Effector memory CD8-positive, alpha-beta T cell (primary cell): ENCODE data around the gene CHST15.

Experiments
- ATAC-seq: fragments of 150-1000 bp; cut with Tn5 transposase; replicated peaks from 2 replicates; pipeline ENCODE4 v1.10.0; 2021; ENCODE audit warnings: mild to moderate bottlenecking, moderate library complexity
- DNase-seq, 3 experiments: peaks; one replicate each; pipeline ENCODE4 v3.0.0; 2021
- H3K27ac Mint-ChIP-seq, 2 donors: one replicate each; pipeline ENCODE4 v1.8.0; 2022; ENCODE audit warnings: mild to moderate bottlenecking in 2 of 2, mixed read lengths in 2 of 2, moderate library complexity in 2 of 2
- H3K27me3 Mint-ChIP-seq, 2 donors: one replicate each; pipeline ENCODE4 v1.8.0; 2022; ENCODE audit warnings: mixed read lengths in 2 of 2
- H3K36me3 Mint-ChIP-seq: one replicate; pipeline ENCODE4 v1.8.0; 2022; ENCODE audit warnings: mild to moderate bottlenecking, moderate library complexity, mixed read lengths; ENCODE audit not compliant: insufficient read depth
- H3K4me1 Mint-ChIP-seq, 2 donors: one replicate each; pipeline ENCODE4 v1.8.0; 2022; ENCODE audit warnings: low read depth in 2 of 2, mixed read lengths in 2 of 2
- H3K4me3 Mint-ChIP-seq, 2 donors: one replicate each; pipeline ENCODE4 v1.8.0; 2022; ENCODE audit warnings: mild to moderate bottlenecking in 2 of 2, mixed read lengths in 2 of 2, moderate library complexity in 2 of 2
- H3K9me3 Mint-ChIP-seq, 2 donors: one replicate each; pipeline ENCODE4 v1.8.0; 2022; ENCODE audit warnings: mixed read lengths in 2 of 2

The CHST15 gene

GRCh38 chr10:124127965-124128810, 34.8 kb upstream of the CHST15 start:
- DNase-seq = no peak
- Mint-ChIP-seq H3K27ac (no peak overlapping the region), H3K27me3 (peaks cover 19 to 30% of the 10 kb centered on the region in 2 donors), H3K4me1 (no peaks in the 10 kb centered on the region), H3K4me3 (no peak overlapping the region), H3K36me3 (no peaks in the 10 kb centered on the region), H3K9me3 (no peaks in the 10 kb centered on the region)
- ATAC-seq = no peak

- Mint-ChIP-seq H3K36me3 (no peaks in the 10 kb centered on the region), H3K27me3 (peaks cover 19 to 23% of the 10 kb centered on the region in 2 donors), H3K9me3 (no peaks in the 10 kb centered on the region), H3K27ac (no peak overlapping the region), H3K4me1 (no peaks in the 10 kb centered on the region), H3K4me3 (no peak overlapping the region)
- DNase-seq = no peak
- ATAC-seq = no peak
Observed at GRCh38 chr10:124127563-124127962, 34.2 kb upstream of the CHST15 start.

DNA sequence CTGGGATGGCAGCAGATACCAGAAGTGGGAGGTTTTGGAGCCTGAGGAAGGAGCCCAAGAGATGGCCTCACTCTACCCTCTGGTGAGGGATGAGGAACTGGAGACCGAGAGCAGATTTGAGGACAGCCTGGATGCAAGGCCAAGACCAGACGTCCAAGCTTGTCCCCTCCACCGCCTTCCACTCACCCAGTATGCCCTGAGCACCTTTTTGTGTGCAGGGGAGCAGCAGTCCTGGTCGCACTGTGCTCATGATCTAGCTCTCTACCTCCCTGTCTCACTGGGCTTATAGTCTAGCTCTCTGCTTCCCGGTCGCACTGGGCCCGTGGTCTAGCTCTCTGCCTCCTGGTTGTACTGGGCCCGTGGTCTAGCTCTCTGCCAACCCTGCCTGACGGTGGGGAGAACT, 33.6 kb upstream of the CHST15 start:
- no peaks in the 10 kb centered on the region for H3K4me1 Mint-ChIP-seq
- no peak for DNase-seq

GRCh38 chr10:124126145-124126982, 33.0 kb upstream of the CHST15 start:
- Mint-ChIP-seq H3K4me1 (no peaks in the 10 kb centered on the region), H3K4me3 (no peak overlapping the region), H3K36me3 (no peaks in the 10 kb centered on the region), H3K27me3 (peaks cover 9 to 11% of the 10 kb centered on the region in 2 donors), H3K9me3 (no peaks in the 10 kb centered on the region), H3K27ac (no peak overlapping the region)
- no peak for ATAC-seq
- no peak for DNase-seq

More for the DNA sequence above, 33.6 kb upstream of the CHST15 start:
- H3K27me3 Mint-ChIP-seq = peaks cover 16 to 18% of the 10 kb centered on the region in 2 donors
- H3K9me3 Mint-ChIP-seq = no peaks in the 10 kb centered on the region
- H3K27ac Mint-ChIP-seq = no peak overlapping the region
- no peak overlapping the region for H3K4me3 Mint-ChIP-seq
- no peaks in the 10 kb centered on the region for H3K36me3 Mint-ChIP-seq
- no peak for ATAC-seq

- DNase-seq (no peak), ATAC-seq (no peak)
- Mint-ChIP-seq H3K27ac (no peak overlapping the region), H3K36me3 (no peaks in the 10 kb centered on the region), H3K27me3 (peaks cover under 1 to 3% of the 10 kb centered on the region in 2 donors), H3K4me3 (no peak overlapping the region), H3K4me1 (no peaks in the 10 kb centered on the region), H3K9me3 (no peaks in the 10 kb centered on the region)
Observed at GRCh38 chr10:124125305-124126116, 32.1 kb upstream of the CHST15 start.

DNA sequence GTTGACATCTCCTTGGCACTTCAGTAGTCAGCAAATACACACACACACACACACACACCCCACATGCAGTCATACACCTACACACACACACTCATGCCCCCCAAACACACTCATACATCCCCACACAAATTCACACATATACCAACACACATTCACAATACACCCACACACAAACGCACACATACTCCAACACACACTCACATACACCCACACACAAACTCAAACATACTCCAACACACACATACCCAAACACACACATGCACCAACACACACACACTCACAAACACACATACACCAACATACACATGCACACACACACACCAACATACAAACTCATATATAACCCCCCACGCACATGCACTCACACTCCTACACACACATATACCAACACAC, 31.4 kb upstream of the CHST15 start:
- no peaks in the 10 kb centered on the region for H3K36me3 Mint-ChIP-seq
- H3K4me3 Mint-ChIP-seq = no peak overlapping the region
- H3K27ac Mint-ChIP-seq = no peak overlapping the region
- no peak for DNase-seq
- no peak for ATAC-seq
- H3K27me3 Mint-ChIP-seq = no peaks in the 10 kb centered on the region
- H3K4me1 Mint-ChIP-seq = no peaks in the 10 kb centered on the region
- no peaks in the 10 kb centered on the region for H3K9me3 Mint-ChIP-seq

DNA sequence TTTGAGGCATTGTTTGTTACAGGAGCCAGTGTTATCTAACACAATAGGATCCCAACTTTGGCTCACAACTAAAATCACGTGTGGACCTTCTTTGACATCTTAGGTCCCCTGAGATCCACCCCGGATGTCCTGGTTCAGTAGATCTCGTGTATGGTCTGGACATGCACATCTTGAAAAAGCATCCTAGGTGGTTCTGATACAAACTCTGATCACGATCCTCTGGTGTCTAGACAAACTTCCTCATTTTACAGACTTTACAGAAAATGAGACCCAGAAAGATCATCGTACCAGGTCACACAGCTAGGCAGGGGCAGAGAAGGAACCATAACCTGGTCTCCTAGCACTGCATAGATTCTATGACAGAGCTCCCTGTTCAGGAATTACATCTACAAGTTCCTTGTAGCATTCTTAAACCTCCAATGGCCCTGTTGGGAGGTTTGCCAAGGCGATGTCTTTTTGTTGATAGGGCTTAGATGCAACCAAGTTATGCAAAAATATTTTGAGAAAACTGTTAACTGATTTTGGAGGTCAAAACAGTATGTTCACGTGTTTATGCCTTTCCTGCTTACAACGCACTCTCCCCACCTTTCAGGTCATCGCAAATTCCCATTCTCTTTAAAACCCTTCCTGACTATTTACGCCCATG, 30.8 kb upstream of the CHST15 start:
- Mint-ChIP-seq H3K9me3 (no peaks in the 10 kb centered on the region), H3K4me1 (no peaks in the 10 kb centered on the region), H3K27ac (no peak overlapping the region), H3K4me3 (no peak overlapping the region), H3K36me3 (no peaks in the 10 kb centered on the region), H3K27me3 (no peaks in the 10 kb centered on the region)
- ATAC-seq (peak; percentile 42), DNase-seq (no peak)

DNA sequence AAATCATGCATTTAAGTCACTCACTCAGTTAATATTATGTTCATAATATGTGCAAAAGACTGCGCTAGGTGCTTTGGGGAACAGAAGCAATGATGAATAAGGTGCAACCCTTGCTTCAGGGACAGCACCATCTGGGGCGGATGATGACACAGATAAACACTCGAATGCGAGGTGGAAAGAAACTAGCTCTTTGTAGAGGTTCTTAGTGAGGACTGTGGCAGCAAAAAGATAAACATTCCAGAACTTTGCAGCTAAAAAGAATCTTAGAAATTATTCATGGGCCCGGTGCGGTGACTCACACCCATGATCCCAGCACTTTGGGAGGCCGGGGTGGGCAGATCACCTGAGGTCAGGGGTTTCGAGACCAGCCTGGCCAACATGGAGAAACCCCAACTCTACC, 29.8 kb upstream of the CHST15 start:
- ATAC-seq (no peak), DNase-seq (no peak)
- no peaks in the 10 kb centered on the region for H3K27me3 Mint-ChIP-seq
- H3K4me1 Mint-ChIP-seq = no peaks in the 10 kb centered on the region
- H3K27ac Mint-ChIP-seq = no peak overlapping the region
- no peak overlapping the region for H3K4me3 Mint-ChIP-seq
- no peaks in the 10 kb centered on the region for H3K9me3 Mint-ChIP-seq
- H3K36me3 Mint-ChIP-seq = no peaks in the 10 kb centered on the region

- H3K36me3 Mint-ChIP-seq = no peaks in the 10 kb centered on the region
- ATAC-seq = no peak
- H3K27ac Mint-ChIP-seq = no peak overlapping the region
- H3K27me3 Mint-ChIP-seq = no peaks in the 10 kb centered on the region
- no peak overlapping the region for H3K4me3 Mint-ChIP-seq
- H3K9me3 Mint-ChIP-seq = no peaks in the 10 kb centered on the region
- H3K4me1 Mint-ChIP-seq = no peaks in the 10 kb centered on the region
- no peak for DNase-seq
Observed at GRCh38 chr10:124122211-124122610, 28.8 kb upstream of the CHST15 start.

DNA sequence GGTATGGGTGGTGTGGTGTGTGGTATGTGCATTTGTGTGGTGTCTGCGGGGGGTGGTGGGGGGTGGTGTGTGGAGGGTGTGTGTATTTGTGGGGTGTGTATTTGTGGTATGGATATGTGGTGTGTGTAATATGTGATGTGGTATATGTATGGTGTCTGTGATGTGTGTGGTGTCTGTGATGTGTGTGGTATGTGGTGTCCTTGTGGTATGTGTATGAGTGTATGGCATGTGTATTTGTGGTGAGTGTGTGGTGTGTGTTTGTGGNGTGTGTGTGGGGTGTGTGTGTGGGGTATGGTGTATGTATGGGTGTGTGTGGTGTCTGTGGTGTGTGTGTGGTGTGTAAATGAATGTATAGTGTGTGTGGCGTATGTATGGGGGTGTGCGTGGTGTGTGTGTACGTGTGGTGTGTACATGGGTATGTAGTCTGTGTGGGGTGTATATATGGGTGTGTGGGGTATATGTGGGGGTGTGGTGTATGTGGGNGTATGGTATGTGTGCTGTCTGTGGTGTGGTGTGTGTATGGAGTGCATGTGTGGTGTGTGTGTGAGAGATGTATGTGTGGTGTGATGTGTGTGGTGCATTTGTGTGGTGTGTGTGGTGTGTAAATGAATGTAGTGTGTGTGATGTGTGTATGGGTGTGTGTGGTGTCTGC, 27.1 kb upstream of the CHST15 start:
- Mint-ChIP-seq H3K4me1 (no peaks in the 10 kb centered on the region), H3K27me3 (no peaks in the 10 kb centered on the region), H3K9me3 (no peaks in the 10 kb centered on the region), H3K27ac (no peak overlapping the region), H3K4me3 (no peak overlapping the region), H3K36me3 (no peaks in the 10 kb centered on the region)
- ATAC-seq (no peak), DNase-seq (no peak)

GRCh38 chr10:124119946-124120345, 26.5 kb upstream of the CHST15 start:
- Mint-ChIP-seq H3K9me3 (no peaks in the 10 kb centered on the region), H3K27me3 (peaks cover 0 to 2% of the 10 kb centered on the region in 2 donors), H3K4me3 (no peak overlapping the region), H3K36me3 (no peaks in the 10 kb centered on the region), H3K27ac (no peak overlapping the region), H3K4me1 (no peaks in the 10 kb centered on the region)
- DNase-seq = no peak
- ATAC-seq = no peak

- Mint-ChIP-seq H3K27ac (no peak overlapping the region), H3K4me1 (no peaks in the 10 kb centered on the region), H3K27me3 (peaks cover 6 to 8% of the 10 kb centered on the region in 2 donors), H3K4me3 (no peak overlapping the region), H3K9me3 (no peaks in the 10 kb centered on the region), H3K36me3 (no peaks in the 10 kb centered on the region)
- ATAC-seq = no peak
- no peak for DNase-seq
Observed at GRCh38 chr10:124119216-124119615, 25.8 kb upstream of the CHST15 start.
